ENCODE results near the gene FIGNL1.

- TF ChIP-seq, protein P1, sequence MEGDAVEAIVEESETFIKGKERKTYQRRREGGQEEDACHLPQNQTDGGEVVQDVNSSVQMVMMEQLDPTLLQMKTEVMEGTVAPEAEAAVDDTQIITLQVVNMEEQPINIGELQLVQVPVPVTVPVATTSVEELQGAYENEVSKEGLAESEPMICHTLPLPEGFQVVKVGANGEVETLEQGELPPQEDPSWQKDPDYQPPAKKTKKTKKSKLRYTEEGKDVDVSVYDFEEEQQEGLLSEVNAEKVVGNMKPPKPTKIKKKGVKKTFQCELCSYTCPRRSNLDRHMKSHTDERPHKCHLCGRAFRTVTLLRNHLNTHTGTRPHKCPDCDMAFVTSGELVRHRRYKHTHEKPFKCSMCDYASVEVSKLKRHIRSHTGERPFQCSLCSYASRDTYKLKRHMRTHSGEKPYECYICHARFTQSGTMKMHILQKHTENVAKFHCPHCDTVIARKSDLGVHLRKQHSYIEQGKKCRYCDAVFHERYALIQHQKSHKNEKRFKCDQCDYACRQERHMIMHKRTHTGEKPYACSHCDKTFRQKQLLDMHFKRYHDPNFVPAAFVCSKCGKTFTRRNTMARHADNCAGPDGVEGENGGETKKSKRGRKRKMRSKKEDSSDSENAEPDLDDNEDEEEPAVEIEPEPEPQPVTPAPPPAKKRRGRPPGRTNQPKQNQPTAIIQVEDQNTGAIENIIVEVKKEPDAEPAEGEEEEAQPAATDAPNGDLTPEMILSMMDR (IDR thresholded peaks at IDR 0.05): no peak
- no peak for TF ChIP-seq POLR2A (IDR thresholded peaks at IDR 0.05)
These were observed 27.5 kb upstream of the FIGNL1 start for GRCh38 chr7:50477640-50478039.
